ENCODE measurements around the gene SCRG1.

- TF ChIP-seq CTCF (conservative IDR thresholded peaks at IDR 0.05) (no peak), EZH2 (IDR thresholded peaks at IDR 0.05; ENCODE audit: low read depth) (no peak)
Observed at GRCh38 chr4:173418639-173419038, 19.7 kb upstream of the SCRG1 start.

All from PC-9 (cell line).